GM18909 (cell line): ENCODE data around the gene CCDC117.
"Not testable (repeated sequence)": the region's sequence is repeated elsewhere in the genome, so short reads cannot be mapped to it uniquely, and the experiment has no call there.

Source experiments
- ATAC-seq: cut with Tn5 transposase; IDR thresholded peaks from one replicate; pipeline ENCODE4 v1.9.1; 2021; ENCODE audit warnings: mild to moderate bottlenecking; ENCODE audit not compliant: unreplicated experiment, poor library complexity

The CCDC117 gene

DNA sequence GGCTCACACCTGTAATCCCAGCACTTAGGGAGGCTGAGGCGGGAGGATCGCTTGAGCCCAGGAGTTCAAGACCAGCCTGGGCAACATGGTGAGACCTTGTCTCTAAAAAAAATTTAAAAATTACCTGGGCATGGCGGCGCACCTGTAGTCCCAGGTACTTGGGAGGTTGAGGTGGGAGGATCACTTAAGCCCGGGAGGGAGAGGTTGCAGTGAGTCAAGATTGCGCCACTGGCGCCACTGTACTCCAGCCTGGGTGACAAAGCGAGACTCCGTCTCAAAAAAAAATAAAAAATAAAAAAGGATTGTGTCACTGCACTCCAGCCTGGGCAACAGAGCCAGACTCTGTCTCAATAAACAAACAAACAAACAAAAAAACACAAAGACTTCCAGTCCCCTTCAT lies 52.0 kb downstream of the CCDC117 start:
- ATAC-seq = not testable (repeated sequence)

DNA sequence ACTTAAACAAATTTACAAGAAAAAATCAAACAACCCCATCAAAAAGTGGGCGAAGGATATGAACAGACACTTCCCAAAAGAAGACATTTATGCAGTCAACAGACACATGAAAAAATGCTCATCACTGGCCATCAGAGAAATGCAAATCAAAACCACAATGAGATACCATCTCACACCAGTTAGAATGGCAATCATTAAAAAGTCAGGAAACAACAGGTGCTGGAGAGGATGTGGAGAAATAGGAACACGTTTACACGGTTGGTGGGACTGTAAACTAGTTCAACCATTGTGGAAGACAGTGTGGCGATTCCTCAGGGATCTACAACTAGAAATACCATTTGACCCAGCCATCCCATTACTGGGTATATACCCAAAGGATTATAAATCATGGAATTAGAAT lies 53.9 kb downstream of the CCDC117 start:
- not testable (repeated sequence) for ATAC-seq

DNA sequence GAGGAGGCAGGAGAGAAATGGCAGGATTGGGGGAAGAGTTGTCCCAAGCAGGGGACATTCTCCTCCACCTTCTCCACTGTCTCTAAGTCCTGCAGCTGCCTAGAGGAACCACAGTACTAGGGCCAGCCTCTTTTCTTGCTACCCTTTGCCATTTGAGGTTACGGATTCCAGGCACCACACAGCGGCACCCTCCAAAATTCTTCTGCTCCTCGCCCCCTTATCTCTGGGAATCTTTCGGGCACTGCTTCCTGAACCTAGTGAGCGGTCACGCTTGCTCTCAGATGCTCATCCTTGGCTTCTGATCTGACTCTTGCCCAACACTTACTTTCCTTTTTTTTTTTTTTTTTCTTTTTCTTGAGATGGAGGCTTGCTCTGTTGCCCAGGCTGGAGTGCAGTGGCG lies 54.4 kb downstream of the CCDC117 start:
- ATAC-seq = no peak

DNA sequence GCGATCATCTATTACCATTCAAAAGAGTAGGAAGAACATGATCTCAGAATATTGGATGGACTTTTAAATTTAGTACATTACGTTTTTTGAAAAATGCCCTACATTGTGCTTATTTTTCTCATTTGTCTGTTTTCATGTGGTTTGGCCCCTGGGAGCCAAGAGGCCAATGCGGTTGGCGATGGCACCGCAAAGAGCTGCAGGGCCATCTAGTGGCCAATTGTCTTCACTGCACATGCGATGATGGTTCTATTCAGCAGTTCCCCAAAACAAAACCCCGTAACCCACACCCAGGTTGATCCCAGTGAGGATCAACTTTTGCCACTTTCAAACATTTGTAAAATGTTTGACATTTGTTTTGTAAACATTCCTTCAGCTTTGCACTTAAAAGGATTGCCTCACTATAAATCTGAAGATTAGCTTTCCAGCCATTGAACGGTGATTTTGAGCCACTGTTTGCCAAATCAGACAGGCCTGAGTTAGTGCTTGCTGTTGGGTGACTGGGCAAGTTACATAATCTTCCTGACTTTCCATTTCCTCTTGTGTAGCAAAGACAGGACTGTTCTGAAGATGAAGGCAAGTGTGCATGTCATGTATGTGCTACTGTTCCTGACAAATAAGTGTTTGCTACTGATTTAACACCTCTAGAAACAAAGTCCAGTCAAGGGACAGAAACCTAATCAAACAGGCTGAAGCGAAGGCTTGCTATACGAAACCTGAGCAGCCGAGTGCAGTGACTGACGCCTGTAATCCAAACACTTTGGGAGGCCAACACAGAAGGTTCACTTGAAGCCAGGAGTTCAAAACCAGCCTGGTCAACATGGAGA lies 57.1 kb downstream of the CCDC117 start:
- no peak for ATAC-seq

DNA sequence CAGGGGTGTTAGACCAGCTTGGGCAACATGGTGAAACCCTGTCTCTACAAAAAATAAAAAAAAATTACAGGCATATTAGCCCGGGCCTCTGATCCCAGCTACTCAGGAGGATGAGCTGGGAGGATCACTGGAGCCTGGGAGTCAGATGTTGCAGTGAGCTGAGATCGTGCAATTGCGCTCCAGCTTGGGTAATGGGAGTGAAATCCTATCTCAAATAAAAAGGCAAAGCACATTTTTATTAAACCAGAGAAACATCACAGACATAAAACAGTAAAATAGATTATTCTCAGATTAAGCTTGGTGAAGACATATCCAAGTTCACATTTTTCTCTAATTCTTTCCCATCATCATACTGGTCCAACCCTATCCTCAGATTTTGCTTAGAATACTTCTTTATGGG lies 57.9 kb downstream of the CCDC117 start:
- no peak for ATAC-seq

DNA sequence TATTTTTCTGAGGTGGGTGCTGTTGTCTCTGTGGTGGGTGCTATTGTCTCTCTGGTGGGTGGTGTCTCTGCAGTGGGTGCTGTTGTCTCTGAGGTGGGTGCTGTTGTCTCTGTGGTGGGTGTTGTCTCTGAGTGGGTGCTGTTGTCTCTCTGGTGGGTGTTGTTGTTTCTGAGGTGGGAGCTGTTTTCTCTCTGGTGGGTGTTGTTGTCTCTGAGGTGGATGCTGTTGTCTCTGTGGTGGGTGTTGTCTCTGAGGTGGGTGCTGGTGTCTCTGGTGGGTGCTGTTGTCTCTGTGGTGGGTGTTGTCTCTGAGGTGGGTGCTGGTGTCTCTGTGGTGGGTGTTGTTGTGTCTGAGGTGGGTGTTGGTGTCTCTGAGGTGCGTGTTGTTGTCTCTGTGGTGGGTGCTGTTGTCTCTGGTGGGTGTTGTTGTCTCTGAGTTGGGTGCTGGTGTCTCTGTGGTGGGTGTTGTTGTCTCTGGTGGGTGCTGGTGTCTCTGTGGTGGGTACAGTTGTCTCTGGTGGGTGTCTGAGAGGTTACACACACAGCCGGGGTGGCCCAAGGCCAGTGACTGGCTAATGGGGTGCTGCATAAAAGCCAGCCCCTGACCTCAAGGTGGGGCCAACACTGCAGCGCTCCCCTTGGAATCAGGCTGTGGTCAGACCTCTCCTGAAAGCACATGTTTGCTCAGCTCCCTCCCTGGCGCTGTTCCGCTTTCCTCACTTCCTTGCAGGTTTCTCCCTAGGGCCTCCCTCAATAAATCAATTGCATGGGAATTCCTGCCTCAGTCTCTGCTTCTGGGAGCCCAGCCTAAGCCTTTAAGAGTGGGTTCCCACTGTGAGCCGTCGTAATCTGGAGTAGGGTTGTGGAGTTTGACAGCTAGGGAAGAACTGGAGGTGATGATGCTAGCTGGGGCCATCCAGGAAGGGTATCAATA lies 58.9 kb downstream of the CCDC117 start:
- no peak for ATAC-seq

DNA sequence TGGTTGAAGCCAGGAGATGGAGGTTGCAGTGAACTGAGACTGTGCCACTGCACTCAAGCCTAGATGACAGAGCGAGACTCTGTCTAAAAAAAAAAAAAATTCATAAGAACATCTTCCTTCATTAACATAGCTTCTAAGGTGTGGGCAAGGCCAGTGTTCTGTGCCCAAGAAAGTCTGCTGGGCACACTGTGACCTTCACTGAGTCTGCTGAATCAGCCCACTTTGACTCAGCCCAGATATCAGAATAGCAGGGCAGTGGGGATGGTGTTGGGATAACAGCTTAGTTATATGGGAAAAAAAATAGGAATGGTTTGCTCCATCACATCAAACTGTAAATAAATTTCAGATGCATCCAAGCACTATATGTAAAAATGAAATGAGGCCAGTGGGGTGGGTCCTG lies 60.2 kb downstream of the CCDC117 start:
- ATAC-seq = no peak

DNA sequence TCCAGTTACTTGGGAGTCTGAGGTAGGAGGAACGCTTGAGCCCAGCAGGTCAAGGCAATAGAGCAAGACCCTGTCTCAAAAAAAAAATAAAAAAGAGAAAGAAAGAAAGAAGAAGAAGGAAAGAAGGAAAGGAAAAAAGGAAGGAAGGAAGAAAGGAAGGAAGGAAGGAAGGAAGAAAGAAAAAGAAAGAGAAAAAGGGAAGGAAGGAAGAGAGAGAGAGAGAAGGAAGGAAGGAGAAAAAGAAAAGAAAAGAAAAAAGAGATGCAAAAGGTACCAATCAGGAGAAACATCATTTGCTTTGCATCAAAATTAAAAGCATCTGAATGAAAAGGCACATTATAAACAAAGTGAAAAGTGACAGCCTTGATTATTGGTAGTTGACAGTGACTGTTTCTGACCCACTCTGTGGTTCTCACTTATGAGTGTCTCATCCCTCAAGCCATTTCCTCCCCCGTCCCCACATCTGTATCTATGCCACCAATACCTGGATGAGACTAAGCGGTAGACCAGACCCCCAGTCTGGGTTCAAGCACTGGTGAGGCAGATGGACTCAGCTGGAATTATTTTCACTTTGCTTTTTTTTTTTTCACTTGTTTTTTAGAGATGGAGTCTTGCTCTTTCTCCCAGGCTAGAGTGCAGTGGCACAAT lies 60.9 kb downstream of the CCDC117 start:
- ATAC-seq = no peak

DNA sequence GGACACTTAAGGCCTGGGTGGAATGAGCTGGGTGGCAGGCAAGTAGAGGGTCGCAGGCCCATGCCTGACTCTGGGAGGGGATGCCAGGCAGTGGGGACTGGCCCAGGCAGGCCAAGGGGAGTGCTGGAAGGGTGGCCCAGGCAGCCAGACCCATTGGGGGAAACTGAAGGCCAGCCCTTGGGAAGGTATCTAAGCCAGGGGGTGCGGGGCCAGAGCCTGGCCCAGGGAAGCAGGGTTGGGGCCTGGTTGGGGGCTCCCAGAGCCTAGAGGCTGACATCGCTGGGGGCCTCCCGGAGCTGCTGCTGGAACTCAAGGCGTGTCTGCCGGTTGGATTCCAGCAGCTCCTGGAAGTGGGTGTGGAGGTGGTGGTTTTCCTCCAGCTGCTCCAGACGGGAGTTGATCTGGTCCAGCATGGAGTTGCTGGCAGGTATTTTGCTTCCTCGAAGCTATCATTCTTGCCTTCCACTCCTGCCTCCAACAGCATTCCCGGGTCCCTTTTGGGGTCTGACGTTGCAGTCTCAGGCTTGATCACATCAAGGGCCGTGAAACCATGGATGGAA lies 63.2 kb downstream of the CCDC117 start:
- no peak for ATAC-seq

DNA sequence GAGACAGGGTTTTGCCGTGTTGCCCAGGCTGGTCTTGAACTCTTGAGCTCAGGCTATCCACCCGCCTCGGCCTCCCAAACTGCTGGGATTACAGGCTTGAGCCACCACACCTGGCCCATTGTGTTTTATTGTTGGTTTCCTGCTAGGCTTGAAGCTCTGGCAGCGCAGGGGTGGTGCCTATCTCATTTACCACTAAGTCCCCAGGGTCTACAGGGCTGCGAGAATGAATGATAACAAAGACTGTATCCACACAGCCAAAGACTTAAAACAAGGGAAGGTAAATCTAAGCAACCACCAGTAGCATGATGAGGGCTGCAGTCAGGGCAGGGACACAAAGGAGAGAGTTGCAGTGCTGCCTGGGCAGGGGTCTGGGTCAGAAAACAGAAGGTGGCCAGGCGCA lies 65.1 kb downstream of the CCDC117 start:
- ATAC-seq = no peak
